Glomerular visceral epithelial cell (primary cell): Measurements from ENCODE around the gene CARD9.
A peak's percentile ranks its signal among the peaks of the same experiment; 100 is the strongest.

ENCODE experiments used
- DNase-seq: peaks from one replicate; pipeline ENCODE4 v3.0.0-alpha.2; 2016; ENCODE audit errors: extremely low spot score

The CARD9 gene

GRCh38 chr9:136336156-136336870 lies 37.2 kb downstream of the CARD9 start:
- DNase-seq, result no peak

GRCh38 chr9:136335296-136336155 lies 37.9 kb downstream of the CARD9 start:
- no peak for DNase-seq

GRCh38 chr9:136334541-136334940 lies 38.9 kb downstream of the CARD9 start:
- DNase-seq, result no peak

- no peak for DNase-seq
Observed at GRCh38 chr9:136333486-136333885, 40.0 kb downstream of the CARD9 start.

GRCh38 chr9:136333045-136333444 lies 40.4 kb downstream of the CARD9 start:
- no peak for DNase-seq

GRCh38 chr9:136332482-136332983 lies 40.9 kb downstream of the CARD9 start:
- no peak for DNase-seq

- DNase-seq, result no peak
Observed at GRCh38 chr9:136331556-136332481, 41.6 kb downstream of the CARD9 start.

- DNase-seq, result no peak
Observed at GRCh38 chr9:136331030-136331429, 42.4 kb downstream of the CARD9 start.

- no peak for DNase-seq
Observed at GRCh38 chr9:136330406-136330990, 43.0 kb downstream of the CARD9 start.

- no peak for DNase-seq
Observed at GRCh38 chr9:136329636-136330405, 43.6 kb downstream of the CARD9 start.

GRCh38 chr9:136329211-136329627 lies 44.2 kb downstream of the CARD9 start:
- DNase-seq, result no peak

GRCh38 chr9:136328622-136329041 lies 44.8 kb downstream of the CARD9 start:
- DNase-seq, result no peak

- peak; percentile 25 for DNase-seq
Observed at GRCh38 chr9:136328011-136328621, 45.4 kb downstream of the CARD9 start.

- DNase-seq, result peak; percentile 47
Observed at GRCh38 chr9:136327304-136327974, 46.0 kb downstream of the CARD9 start, which contains the start of gene GPSM1. Gene GPSM1, plus strand, starts transcription at chr9:136327539. Its CDS starts 157 bp downstream, at chr9:136327696.

GRCh38 chr9:136326761-136327303 lies 46.6 kb downstream of the CARD9 start:
- DNase-seq, result no peak

- no peak for DNase-seq
Observed at GRCh38 chr9:136326061-136326760, 47.3 kb downstream of the CARD9 start.

GRCh38 chr9:136325358-136325757 lies 48.1 kb downstream of the CARD9 start:
- DNase-seq, result no peak

GRCh38 chr9:136324501-136325300 lies 48.8 kb downstream of the CARD9 start:
- DNase-seq, result no peak
